Epithelial cell of prostate (primary cell): ENCODE measurements around the gene PAX3.

Source experiments
- DNase-seq: peaks from one replicate; pipeline ENCODE4 v3.0.0-alpha.2; 2011; ENCODE audit warnings: low read depth, low spot score
- H3K27ac ChIP-seq: fragments of 450-650 bp; 2 replicates; pipeline ENCODE4 v1.5.1; 2017; ENCODE audit warnings: mild to moderate bottlenecking

PAX3 gene

GRCh38 chr2:222311319-222311977 lies 12.7 kb upstream of the PAX3 start:
- no peak for DNase-seq
- H3K27ac ChIP-seq: no peak overlapping the region

- no peak overlapping the region for H3K27ac ChIP-seq
Measured at GRCh38 chr2:222310747-222311318, 12.0 kb upstream of the PAX3 start.

GRCh38 chr2:222309766-222310165 lies 11.0 kb upstream of the PAX3 start:
- no peak overlapping the region for H3K27ac ChIP-seq

More at GRCh38 chr2:222310747-222311318, 12.0 kb upstream of the PAX3 start:
- DNase-seq: no peak

GRCh38 chr2:222309361-222309760 lies 10.6 kb upstream of the PAX3 start:
- H3K27ac ChIP-seq: no peak overlapping the region
- DNase-seq: no peak

More at GRCh38 chr2:222309766-222310165, 11.0 kb upstream of the PAX3 start:
- no peak for DNase-seq

- DNase-seq: no peak
- H3K27ac ChIP-seq: no peak overlapping the region
Measured at GRCh38 chr2:222307978-222308730, 9.4 kb upstream of the PAX3 start.

GRCh38 chr2:222307143-222307756 lies 8.5 kb upstream of the PAX3 start:
- no peak overlapping the region for H3K27ac ChIP-seq
- DNase-seq: no peak

- no peak for DNase-seq
- no peak overlapping the region for H3K27ac ChIP-seq
Measured at GRCh38 chr2:222306393-222307142, 7.8 kb upstream of the PAX3 start.

- H3K27ac ChIP-seq: no peak overlapping the region
- DNase-seq: no peak
Measured at GRCh38 chr2:222305516-222306392, 7.0 kb upstream of the PAX3 start.

- DNase-seq: no peak
Measured at GRCh38 chr2:222304737-222305515, 6.1 kb upstream of the PAX3 start.

GRCh38 chr2:222303828-222304736 lies 5.3 kb upstream of the PAX3 start:
- no peak for DNase-seq

More at GRCh38 chr2:222304737-222305515, 6.1 kb upstream of the PAX3 start:
- no peak overlapping the region for H3K27ac ChIP-seq

GRCh38 chr2:222303045-222303827 lies 4.4 kb upstream of the PAX3 start:
- DNase-seq: no peak
- H3K27ac ChIP-seq: no peak overlapping the region

More at GRCh38 chr2:222303828-222304736, 5.3 kb upstream of the PAX3 start:
- no peak overlapping the region for H3K27ac ChIP-seq

- no peak for DNase-seq
- H3K27ac ChIP-seq: no peak overlapping the region
Measured at GRCh38 chr2:222302178-222303018, 3.6 kb upstream of the PAX3 start.

- DNase-seq: no peak
- no peak overlapping the region for H3K27ac ChIP-seq
Measured at GRCh38 chr2:222301796-222302118, 3.0 kb upstream of the PAX3 start.

GRCh38 chr2:222301053-222301795 lies 2.4 kb upstream of the PAX3 start:
- no peak overlapping the region for H3K27ac ChIP-seq

GRCh38 chr2:222300726-222301052 lies 1.9 kb upstream of the PAX3 start:
- H3K27ac ChIP-seq: no peak overlapping the region
- DNase-seq: no peak

More at GRCh38 chr2:222301053-222301795, 2.4 kb upstream of the PAX3 start:
- DNase-seq: no peak
